ENCODE data around the gene DOC2A. TPM values are rescaled to one million over a fixed set of nuclear protein-coding genes. Genes with fewer than 3 reads are reported as not detected.

DOC2A gene
- total and polyA plus RNA-seq, 10 of the 15 experiments (the other 5 are each of a cell fraction or from before 2014, with no cell fraction given) = 0.06 to 0.17 (median 0.12) TPM; not detected in 6

GRCh38 chr16:29995324-29995910 is 15.4 kb downstream of the DOC2A start, which contains the start of gene HIRIP3 (continued):
- TF ChIP-seq, protein P1, sequence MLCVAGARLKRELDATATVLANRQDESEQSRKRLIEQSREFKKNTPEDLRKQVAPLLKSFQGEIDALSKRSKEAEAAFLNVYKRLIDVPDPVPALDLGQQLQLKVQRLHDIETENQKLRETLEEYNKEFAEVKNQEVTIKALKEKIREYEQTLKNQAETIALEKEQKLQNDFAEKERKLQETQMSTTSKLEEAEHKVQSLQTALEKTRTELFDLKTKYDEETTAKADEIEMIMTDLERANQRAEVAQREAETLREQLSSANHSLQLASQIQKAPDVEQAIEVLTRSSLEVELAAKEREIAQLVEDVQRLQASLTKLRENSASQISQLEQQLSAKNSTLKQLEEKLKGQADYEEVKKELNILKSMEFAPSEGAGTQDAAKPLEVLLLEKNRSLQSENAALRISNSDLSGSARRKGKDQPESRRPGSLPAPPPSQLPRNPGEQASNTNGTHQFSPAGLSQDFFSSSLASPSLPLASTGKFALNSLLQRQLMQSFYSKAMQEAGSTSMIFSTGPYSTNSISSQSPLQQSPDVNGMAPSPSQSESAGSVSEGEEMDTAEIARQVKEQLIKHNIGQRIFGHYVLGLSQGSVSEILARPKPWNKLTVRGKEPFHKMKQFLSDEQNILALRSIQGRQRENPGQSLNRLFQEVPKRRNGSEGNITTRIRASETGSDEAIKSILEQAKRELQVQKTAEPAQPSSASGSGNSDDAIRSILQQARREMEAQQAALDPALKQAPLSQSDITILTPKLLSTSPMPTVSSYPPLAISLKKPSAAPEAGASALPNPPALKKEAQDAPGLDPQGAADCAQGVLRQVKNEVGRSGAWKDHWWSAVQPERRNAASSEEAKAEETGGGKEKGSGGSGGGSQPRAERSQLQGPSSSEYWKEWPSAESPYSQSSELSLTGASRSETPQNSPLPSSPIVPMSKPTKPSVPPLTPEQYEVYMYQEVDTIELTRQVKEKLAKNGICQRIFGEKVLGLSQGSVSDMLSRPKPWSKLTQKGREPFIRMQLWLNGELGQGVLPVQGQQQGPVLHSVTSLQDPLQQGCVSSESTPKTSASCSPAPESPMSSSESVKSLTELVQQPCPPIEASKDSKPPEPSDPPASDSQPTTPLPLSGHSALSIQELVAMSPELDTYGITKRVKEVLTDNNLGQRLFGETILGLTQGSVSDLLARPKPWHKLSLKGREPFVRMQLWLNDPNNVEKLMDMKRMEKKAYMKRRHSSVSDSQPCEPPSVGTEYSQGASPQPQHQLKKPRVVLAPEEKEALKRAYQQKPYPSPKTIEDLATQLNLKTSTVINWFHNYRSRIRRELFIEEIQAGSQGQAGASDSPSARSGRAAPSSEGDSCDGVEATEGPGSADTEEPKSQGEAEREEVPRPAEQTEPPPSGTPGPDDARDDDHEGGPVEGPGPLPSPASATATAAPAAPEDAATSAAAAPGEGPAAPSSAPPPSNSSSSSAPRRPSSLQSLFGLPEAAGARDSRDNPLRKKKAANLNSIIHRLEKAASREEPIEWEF (IDR thresholded peaks at IDR 0.05; ENCODE audit: insufficient replicate concordance, low read depth, low read length) = no peak
- TF ChIP-seq PAX8 (IDR thresholded peaks at IDR 0.05) (no peak), CEBPZ (IDR thresholded peaks at IDR 0.05; ENCODE audit: low read depth, low read length) (no peak), JUNB (IDR thresholded peaks at IDR 0.05) (no peak), IRF3 (IDR thresholded peaks at IDR 0.05) (no peak), E2F8 (IDR thresholded peaks at IDR 0.05; ENCODE audit: low read depth, partially characterized antibody) (peak; percentile 61), HDAC6 (IDR thresholded peaks at IDR 0.05; ENCODE audit: unreplicated experiment) (no peak), NFYB (IDR thresholded peaks at IDR 0.05; ENCODE audit: insufficient read depth, low read depth, low read length) (no peak), CHD4 (IDR thresholded peaks at IDR 0.05) (no peak), TBL1XR1 (IDR thresholded peaks at IDR 0.05; ENCODE audit: low read depth, low read length) (no peak; the same call in 1 of the 2 replicates), TCF7 (IDR thresholded peaks at IDR 0.05; ENCODE audit: borderline replicate concordance) (peak; percentile 41; the same call in 1 of the 2 replicates), ZBED1 (IDR thresholded peaks at IDR 0.05; ENCODE audit: borderline replicate concordance) (no peak), CHD1 (IDR thresholded peaks at IDR 0.05; ENCODE audit: low read depth, low read length) (no peak)
- TF ChIP-seq, protein P2, sequence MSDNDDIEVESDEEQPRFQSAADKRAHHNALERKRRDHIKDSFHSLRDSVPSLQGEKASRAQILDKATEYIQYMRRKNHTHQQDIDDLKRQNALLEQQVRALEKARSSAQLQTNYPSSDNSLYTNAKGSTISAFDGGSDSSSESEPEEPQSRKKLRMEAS (IDR thresholded peaks at IDR 0.05; ENCODE audit: low read depth, low read length) = peak; percentile 86
- TF ChIP-seq, protein P3, sequence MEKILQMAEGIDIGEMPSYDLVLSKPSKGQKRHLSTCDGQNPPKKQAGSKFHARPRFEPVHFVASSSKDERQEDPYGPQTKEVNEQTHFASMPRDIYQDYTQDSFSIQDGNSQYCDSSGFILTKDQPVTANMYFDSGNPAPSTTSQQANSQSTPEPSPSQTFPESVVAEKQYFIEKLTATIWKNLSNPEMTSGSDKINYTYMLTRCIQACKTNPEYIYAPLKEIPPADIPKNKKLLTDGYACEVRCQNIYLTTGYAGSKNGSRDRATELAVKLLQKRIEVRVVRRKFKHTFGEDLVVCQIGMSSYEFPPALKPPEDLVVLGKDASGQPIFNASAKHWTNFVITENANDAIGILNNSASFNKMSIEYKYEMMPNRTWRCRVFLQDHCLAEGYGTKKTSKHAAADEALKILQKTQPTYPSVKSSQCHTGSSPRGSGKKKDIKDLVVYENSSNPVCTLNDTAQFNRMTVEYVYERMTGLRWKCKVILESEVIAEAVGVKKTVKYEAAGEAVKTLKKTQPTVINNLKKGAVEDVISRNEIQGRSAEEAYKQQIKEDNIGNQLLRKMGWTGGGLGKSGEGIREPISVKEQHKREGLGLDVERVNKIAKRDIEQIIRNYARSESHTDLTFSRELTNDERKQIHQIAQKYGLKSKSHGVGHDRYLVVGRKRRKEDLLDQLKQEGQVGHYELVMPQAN (conservative IDR thresholded peaks at IDR 0.05) = peak; percentile 76; the same call in 1 of the 2 replicates

All from GM12878 (cell line).